K562 (cell line): ENCODE results near the gene S100A10. TPM values are rescaled to one million over a fixed set of nuclear protein-coding genes. Genes with fewer than 3 reads are reported as not detected.

Experiments used
- ARID2 ChIP-seq: fragments of 450-650 bp; IDR thresholded peaks from 2 replicates; pipeline ENCODE4 v1.6.1; 2017; ENCODE audit warnings: antibody characterized with exemption, mild to moderate bottlenecking
- CBFA2T2 ChIP-seq: fragments of 450-650 bp; conservative IDR thresholded peaks from 2 replicates; pipeline ENCODE4 v1.6.1; 2017; ENCODE audit warnings: mild to moderate bottlenecking
- DPF2 ChIP-seq: fragments of 450-650 bp; IDR thresholded peaks from 2 replicates; pipeline ENCODE4 v1.6.1; 2016
- FOS ChIP-seq: IDR thresholded peaks from 3 replicates; pipeline ENCODE4 v1.6.1; 2011; ENCODE audit not compliant: insufficient read length; ENCODE audit errors: extremely low read depth
- FOXA1 ChIP-seq: fragments of 450-650 bp; IDR thresholded peaks from 2 replicates; pipeline ENCODE4 v1.6.1; 2016; ENCODE audit warnings: mild to moderate bottlenecking, borderline replicate concordance
- FOXA3 ChIP-seq, 2 experiments: fragments of 450-650 bp in 1 of 2; sonication (generic) in 1 of 2; formaldehyde crosslinking; IDR thresholded peaks in 1 of 2; conservative IDR thresholded peaks in 1 of 2; 2 replicates each; pipeline versions ENCODE4 v1.4.0 to v1.8.0; 2020 to 2022; ENCODE audit warnings: mild to moderate bottlenecking in 2 of 2, missing genetic modification reagents in 1 of 2
- HDAC6 ChIP-seq: IDR thresholded peaks from 2 replicates; pipeline ENCODE4 v1.6.1; 2012; ENCODE audit warnings: low read depth, mild to moderate bottlenecking, control low read depth, inconsistent platforms, low read length, moderate library complexity
- HDGF ChIP-seq: fragments of 450-650 bp; IDR thresholded peaks from 2 replicates; pipeline ENCODE4 v1.6.1; 2016
- ID3 ChIP-seq, 2 experiments: fragments of 250-450 bp in 1 of 2; fragments of 450-650 bp in 1 of 2; sonication (Bioruptor Pico) in 1 of 2; IDR thresholded peaks; 2 replicates each; pipeline versions ENCODE4 v1.6.1 to v1.8.0; 2016 to 2021; ENCODE audit warnings: mild to moderate bottlenecking in 2 of 2, moderate library complexity in 2 of 2, missing compliant biosample characterization in 1 of 2, missing genetic modification characterization in 1 of 2
- JUN ChIP-seq, 2 experiments: sonication (generic) in 1 of 2; formaldehyde crosslinking in 1 of 2; IDR thresholded peaks; 2 replicates each; pipeline versions ENCODE4 v1.6.1 to v1.8.0; 2012 to 2022; ENCODE audit warnings: borderline replicate concordance in 2 of 2, mild to moderate bottlenecking in 2 of 2, improper control_type of control experiment in 1 of 2, low read depth in 1 of 2, low read length in 1 of 2, missing genetic modification reagents in 1 of 2
- KAT2B ChIP-seq: IDR thresholded peaks from one replicate; pipeline ENCODE4 v1.6.1; 2012; ENCODE audit warnings: low read depth, mild to moderate bottlenecking, control low read depth, inconsistent platforms, low read length, moderate library complexity
- KDM5B ChIP-seq: fragments of 200-600 bp; sonication (generic); IDR thresholded peaks from 2 replicates; pipeline ENCODE4 v1.6.1; 2012; ENCODE audit warnings: low read depth, mild to moderate bottlenecking, moderate library complexity, low read length, control low read depth, inconsistent platforms; ENCODE audit not compliant: insufficient replicate concordance
- MEF2A ChIP-seq: IDR thresholded peaks from 2 replicates; pipeline ENCODE4 v1.6.1; 2011; ENCODE audit warnings: low read depth, mild to moderate bottlenecking, low read length, moderate library complexity; ENCODE audit not compliant: control insufficient read depth
- ZBTB2 ChIP-seq: fragments of 450-650 bp; IDR thresholded peaks from 2 replicates; pipeline ENCODE4 v1.6.1; 2016; ENCODE audit warnings: antibody characterized with exemption
- ZNF224 ChIP-seq: sonication (generic); formaldehyde crosslinking; IDR thresholded peaks from 2 replicates; pipeline ENCODE4 v1.8.0; 2022; ENCODE audit warnings: mild to moderate bottlenecking, missing genetic modification reagents
- ZNF589 ChIP-seq: fragments of 200-800 bp; sonication (Bioruptor generic); IDR thresholded peaks from 2 replicates; pipeline ENCODE4 v1.6.1; 2016; ENCODE audit warnings: low read depth, missing genetic modification characterization, missing compliant biosample characterization
- ZNF75A ChIP-seq: fragments of 450-650 bp; formaldehyde crosslinking; IDR thresholded peaks from 2 replicates; pipeline ENCODE4 v1.4.0; 2020; ENCODE audit warnings: mild to moderate bottlenecking
- ZNF79 ChIP-seq: fragments of 250-450 bp; sonication (Bioruptor Pico); IDR thresholded peaks from 2 replicates; pipeline ENCODE4 v1.4.0; 2020; ENCODE audit warnings: low read depth, mild to moderate bottlenecking, moderate library complexity
- polyA plus RNA-seq, 8 experiments: library from polyadenylated mRNA; depleted of rRNA in 4 of 8; stranded (reverse) in 5 of 8; unstranded in 3 of 8; fragments of >200 nt; fragmentation: Nextera tagmentation in 2 of 8; fragmentation: Illumina TruSeq in 1 of 8; extraction: Ambion mirVana in 2 of 8; extraction: Trizol in 1 of 8; gene quantifications; 2 replicates each; pipeline versions ENCODE4 v1.2.1 to v1.2.3, GENCODE V29; 2011 to 2014; ENCODE audit warnings: inconsistent platforms in 1 of 8, missing spikeins in 1 of 8
- total RNA-seq, 7 experiments: library from RNA; depleted of rRNA in 6 of 7; stranded (reverse); fragments of >200 nt in 6 of 7; fragmentation: Illumina TruSeq in 2 of 7; extraction: Trizol in 2 of 7; gene quantifications; 2 replicates each; pipeline versions ENCODE4 v1.2.1 to v1.2.3, GENCODE V29; 2011 to 2021; ENCODE audit warnings: low replicate concordance in 1 of 7
- TF ChIP-seq, protein P1 (sequence below), 2 experiments: fragments of 450-650 bp in 1 of 2; sonication (generic) in 1 of 2; formaldehyde crosslinking in 1 of 2; IDR thresholded peaks in 1 of 2; conservative IDR thresholded peaks in 1 of 2; 2 replicates each; pipeline versions ENCODE4 v1.6.1 to v1.8.1; 2016 to 2023; ENCODE audit warnings: mild to moderate bottlenecking in 2 of 2, moderate library complexity in 2 of 2, inconsistent platforms in 1 of 2, missing genetic modification reagents in 1 of 2
- TF ChIP-seq, protein P2 (sequence below): fragments of 450-650 bp; IDR thresholded peaks from 2 replicates; pipeline ENCODE4 v1.6.1; 2016

S100A10 gene
- total and polyA plus RNA-seq, 9 of the 15 experiments (the other 6 are each of a cell fraction or from before 2014, with no cell fraction given) = 0.32 to 1.6 (median 0.50) TPM; not detected in 3

DNA sequence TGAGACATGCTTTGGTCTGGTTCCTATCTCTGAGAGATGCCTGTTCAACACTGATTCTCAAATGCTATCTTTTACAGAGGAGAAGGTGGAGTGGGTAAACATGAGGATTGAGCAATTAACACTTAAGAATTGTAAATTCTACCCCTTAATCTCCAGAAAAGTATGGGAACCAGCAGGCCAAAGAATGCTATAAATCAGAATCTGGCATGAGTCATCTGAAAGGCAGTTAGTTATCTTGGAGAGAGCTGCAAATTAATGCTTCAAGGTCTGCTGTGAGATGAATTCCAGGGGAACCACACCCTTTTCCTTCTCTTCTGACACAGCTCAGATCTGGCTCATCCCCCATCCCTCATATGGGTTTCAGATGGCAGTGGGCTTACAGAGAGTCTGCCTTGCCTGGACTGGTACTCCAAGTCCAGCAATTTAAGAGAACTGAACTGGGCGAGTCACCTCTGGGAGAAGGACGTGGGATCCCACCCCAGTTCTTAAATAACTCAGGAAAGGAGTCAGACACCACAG is 5.2 kb downstream of the S100A10 start (continued):
- TF ChIP-seq, protein P1, sequence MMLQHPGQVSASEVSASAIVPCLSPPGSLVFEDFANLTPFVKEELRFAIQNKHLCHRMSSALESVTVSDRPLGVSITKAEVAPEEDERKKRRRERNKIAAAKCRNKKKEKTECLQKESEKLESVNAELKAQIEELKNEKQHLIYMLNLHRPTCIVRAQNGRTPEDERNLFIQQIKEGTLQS (IDR thresholded peaks at IDR 0.05) = peak; percentile 94
- TF ChIP-seq, protein P1 (CRISPR knock-in tag; conservative IDR thresholded peaks at IDR 0.05) = no peak; the same call in 1 of the 2 replicates
- TF ChIP-seq ARID2 (no peak), MEF2A (no peak), KDM5B (peak; percentile 11), FOXA3 (CRISPR knock-in tag; conservative IDR thresholded peaks at IDR 0.05 in 1 of 2, IDR thresholded peaks at IDR 0.05 in 1 of 2) (peak; percentile 96 to 98), FOXA1 (peak; percentile 78; the same call in 1 of the 2 replicates), HDAC6 (no peak), ZNF79 (CRISPR knock-in tag) (no peak), ZBTB2 (no peak), ZNF75A (CRISPR knock-in tag) (no peak), ID3 (CRISPR knock-in tag; IDR thresholded peaks at IDR 0.05) (no peak), ID3 (tag; IDR thresholded peaks at IDR 0.05) (0 out of 2 replicates have a peak, but pooled peaks have one; percentile 43), ZNF224 (CRISPR knock-in tag) (no peak), FOS (peak; percentile 31), ZNF589 (CRISPR knock-in tag) (peak; percentile 71; the same call in 1 of the 2 replicates), HDGF (no peak), KAT2B (no peak), JUN (IDR thresholded peaks at IDR 0.05; ENCODE audit: borderline replicate concordance, low read depth, low read length) (peak; percentile 82; the same call in 1 of the 2 replicates), JUN (CRISPR knock-in tag; IDR thresholded peaks at IDR 0.05; ENCODE audit: borderline replicate concordance) (no peak), CBFA2T2 (peak; percentile 92), DPF2 (peak; percentile 85)
- TF ChIP-seq, protein P2, sequence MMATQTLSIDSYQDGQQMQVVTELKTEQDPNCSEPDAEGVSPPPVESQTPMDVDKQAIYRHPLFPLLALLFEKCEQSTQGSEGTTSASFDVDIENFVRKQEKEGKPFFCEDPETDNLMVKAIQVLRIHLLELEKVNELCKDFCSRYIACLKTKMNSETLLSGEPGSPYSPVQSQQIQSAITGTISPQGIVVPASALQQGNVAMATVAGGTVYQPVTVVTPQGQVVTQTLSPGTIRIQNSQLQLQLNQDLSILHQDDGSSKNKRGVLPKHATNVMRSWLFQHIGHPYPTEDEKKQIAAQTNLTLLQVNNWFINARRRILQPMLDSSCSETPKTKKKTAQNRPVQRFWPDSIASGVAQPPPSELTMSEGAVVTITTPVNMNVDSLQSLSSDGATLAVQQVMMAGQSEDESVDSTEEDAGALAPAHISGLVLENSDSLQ = peak; percentile 91
